ENCODE results near the gene IGF2.

DNA sequence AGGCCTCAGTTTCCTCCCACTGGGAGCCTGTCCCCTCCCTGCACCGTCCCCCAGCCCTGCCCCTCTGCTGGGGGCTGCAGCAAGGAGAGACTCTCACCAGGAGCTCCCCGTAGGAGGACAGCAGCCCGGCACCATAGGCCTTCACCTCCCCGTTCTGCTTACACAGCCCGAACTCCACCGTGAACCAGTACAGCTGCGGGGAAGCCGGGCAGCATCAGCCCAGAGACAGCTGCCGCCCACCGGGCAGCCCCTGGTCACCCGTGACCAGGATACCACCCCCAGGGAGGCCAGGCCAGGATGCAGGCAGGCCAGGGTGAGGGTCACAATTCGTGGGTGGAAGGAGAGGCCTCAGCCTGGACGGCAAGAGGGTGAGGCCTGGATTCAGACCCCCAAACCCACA, 26.4 kb upstream of the IGF2 start:
- TF ChIP-seq ESRRG (CRISPR knock-in tag; IDR thresholded peaks at IDR 0.05) (no peak), ZFP3 (CRISPR knock-in tag; IDR thresholded peaks at IDR 0.05) (no peak), RARB (CRISPR knock-in tag; IDR thresholded peaks at IDR 0.05) (no peak)
- TF ChIP-seq, protein P1, sequence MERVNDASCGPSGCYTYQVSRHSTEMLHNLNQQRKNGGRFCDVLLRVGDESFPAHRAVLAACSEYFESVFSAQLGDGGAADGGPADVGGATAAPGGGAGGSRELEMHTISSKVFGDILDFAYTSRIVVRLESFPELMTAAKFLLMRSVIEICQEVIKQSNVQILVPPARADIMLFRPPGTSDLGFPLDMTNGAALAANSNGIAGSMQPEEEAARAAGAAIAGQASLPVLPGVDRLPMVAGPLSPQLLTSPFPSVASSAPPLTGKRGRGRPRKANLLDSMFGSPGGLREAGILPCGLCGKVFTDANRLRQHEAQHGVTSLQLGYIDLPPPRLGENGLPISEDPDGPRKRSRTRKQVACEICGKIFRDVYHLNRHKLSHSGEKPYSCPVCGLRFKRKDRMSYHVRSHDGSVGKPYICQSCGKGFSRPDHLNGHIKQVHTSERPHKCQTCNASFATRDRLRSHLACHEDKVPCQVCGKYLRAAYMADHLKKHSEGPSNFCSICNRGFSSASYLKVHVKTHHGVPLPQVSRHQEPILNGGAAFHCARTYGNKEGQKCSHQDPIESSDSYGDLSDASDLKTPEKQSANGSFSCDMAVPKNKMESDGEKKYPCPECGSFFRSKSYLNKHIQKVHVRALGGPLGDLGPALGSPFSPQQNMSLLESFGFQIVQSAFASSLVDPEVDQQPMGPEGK (CRISPR knock-in tag; IDR thresholded peaks at IDR 0.05; ENCODE audit: borderline replicate concordance): no peak
- TF ChIP-seq, protein P2, sequence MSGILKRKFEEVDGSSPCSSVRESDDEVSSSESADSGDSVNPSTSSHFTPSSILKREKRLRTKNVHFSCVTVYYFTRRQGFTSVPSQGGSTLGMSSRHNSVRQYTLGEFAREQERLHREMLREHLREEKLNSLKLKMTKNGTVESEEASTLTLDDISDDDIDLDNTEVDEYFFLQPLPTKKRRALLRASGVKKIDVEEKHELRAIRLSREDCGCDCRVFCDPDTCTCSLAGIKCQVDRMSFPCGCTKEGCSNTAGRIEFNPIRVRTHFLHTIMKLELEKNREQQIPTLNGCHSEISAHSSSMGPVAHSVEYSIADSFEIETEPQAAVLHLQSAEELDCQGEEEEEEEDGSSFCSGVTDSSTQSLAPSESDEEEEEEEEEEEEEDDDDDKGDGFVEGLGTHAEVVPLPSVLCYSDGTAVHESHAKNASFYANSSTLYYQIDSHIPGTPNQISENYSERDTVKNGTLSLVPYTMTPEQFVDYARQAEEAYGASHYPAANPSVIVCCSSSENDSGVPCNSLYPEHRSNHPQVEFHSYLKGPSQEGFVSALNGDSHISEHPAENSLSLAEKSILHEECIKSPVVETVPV (CRISPR knock-in tag; IDR thresholded peaks at IDR 0.05): no peak
- TF ChIP-seq, protein P3, sequence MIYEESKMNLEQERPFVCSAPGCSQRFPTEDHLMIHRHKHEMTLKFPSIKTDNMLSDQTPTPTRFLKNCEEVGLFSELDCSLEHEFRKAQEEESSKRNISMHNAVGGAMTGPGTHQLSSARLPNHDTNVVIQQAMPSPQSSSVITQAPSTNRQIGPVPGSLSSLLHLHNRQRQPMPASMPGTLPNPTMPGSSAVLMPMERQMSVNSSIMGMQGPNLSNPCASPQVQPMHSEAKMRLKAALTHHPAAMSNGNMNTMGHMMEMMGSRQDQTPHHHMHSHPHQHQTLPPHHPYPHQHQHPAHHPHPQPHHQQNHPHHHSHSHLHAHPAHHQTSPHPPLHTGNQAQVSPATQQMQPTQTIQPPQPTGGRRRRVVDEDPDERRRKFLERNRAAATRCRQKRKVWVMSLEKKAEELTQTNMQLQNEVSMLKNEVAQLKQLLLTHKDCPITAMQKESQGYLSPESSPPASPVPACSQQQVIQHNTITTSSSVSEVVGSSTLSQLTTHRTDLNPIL (CRISPR knock-in tag; IDR thresholded peaks at IDR 0.05; ENCODE audit: low read depth): no peak
- TF ChIP-seq, protein P4, sequence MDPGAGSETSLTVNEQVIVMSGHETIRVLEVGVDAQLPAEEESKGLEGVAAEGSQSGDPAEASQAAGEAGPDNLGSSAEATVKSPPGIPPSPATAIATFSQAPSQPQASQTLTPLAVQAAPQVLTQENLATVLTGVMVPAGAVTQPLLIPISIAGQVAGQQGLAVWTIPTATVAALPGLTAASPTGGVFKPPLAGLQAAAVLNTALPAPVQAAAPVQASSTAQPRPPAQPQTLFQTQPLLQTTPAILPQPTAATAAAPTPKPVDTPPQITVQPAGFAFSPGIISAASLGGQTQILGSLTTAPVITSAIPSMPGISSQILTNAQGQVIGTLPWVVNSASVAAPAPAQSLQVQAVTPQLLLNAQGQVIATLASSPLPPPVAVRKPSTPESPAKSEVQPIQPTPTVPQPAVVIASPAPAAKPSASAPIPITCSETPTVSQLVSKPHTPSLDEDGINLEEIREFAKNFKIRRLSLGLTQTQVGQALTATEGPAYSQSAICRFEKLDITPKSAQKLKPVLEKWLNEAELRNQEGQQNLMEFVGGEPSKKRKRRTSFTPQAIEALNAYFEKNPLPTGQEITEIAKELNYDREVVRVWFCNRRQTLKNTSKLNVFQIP (CRISPR knock-in tag; IDR thresholded peaks at IDR 0.05; ENCODE audit: borderline replicate concordance, low read depth): no peak
